ENCODE results near the gene DNASE2B.

Gene DNASE2B

DNA sequence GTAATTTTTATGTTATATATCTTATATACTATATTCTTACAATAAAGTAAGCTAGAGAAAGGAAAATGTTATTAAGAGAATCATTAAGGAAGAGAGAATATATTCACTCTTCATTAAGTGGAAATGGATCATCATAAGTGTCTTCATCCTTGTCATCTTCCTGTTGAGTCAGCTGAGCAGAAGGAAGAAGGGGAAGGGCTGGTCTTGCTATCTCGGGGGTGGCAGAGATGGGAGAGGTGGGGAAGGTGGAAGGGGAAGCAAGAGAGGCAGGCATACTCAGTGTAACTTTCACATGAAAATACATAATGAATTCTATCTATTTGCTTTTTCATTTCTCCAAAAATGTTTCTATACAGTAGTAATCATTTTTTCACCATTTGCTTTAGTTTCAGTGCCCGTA, 5.1 kb downstream of the DNASE2B start:
- Histone ChIP-seq H3K4me3 (ENCODE audit: insufficient read length, low read depth) (no peak overlapping the region), H3K36me3 (ENCODE audit: insufficient read depth, insufficient read length, low read length) (no peaks in the 10 kb centered on the region), H3K9me3 (ENCODE audit: insufficient read depth, low read length) (no peaks in the 10 kb centered on the region), H3K27me3 (ENCODE audit: insufficient read depth, insufficient read length) (no peaks in the 10 kb centered on the region), H3K4me1 (ENCODE audit: insufficient read depth, insufficient read length) (no peaks in the 10 kb centered on the region), H3K9ac (ENCODE audit: insufficient read length, low read depth) (no peak overlapping the region)
- no peak for DNase-seq (ENCODE audit: low read depth, low spot score)
- TF ChIP-seq ZNF274 (IDR thresholded peaks at IDR 0.05; ENCODE audit: low read depth, low read length) (no peak), YY1 (IDR thresholded peaks at IDR 0.05; ENCODE audit: insufficient read depth, insufficient read length) (no peak), SUZ12 (IDR thresholded peaks at IDR 0.05; ENCODE audit: extremely low read depth, insufficient read depth, insufficient read length) (no peak)

DNA sequence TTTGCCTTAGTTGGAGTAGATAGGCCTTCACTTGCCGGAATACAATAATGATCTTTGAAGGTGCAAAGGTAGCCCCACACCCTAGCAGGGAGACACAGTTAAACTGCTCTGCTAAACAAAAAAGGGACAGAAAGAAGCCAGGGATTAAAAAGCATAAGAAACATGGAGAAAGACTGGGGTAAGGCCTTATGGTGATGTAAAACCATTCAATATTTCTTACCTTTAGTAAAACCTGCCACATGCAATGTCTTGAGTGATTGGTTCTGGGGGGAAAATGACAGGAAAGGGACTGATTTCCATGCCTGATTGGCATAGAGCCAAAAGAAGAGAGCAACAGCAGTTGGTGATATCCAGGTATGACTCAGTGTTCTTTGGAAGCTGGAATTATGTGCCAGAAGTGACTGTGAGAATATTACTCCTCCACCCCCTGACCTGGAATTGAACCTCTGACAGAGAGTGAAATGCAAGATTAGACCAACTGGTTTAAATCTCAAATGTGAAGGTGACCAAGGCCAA, 8.1 kb downstream of the DNASE2B start:
- H3K9ac ChIP-seq (ENCODE audit: insufficient read length, low read depth), result no peak overlapping the region
- no peaks in the 10 kb centered on the region for H3K36me3 ChIP-seq (ENCODE audit: insufficient read depth, insufficient read length, low read length)
- no peaks in the 10 kb centered on the region for H3K9me3 ChIP-seq (ENCODE audit: insufficient read depth, low read length)
- no peak for TF ChIP-seq ZNF274 (IDR thresholded peaks at IDR 0.05; ENCODE audit: low read depth, low read length)
- TF ChIP-seq SUZ12 (IDR thresholded peaks at IDR 0.05; ENCODE audit: extremely low read depth, insufficient read depth, insufficient read length), result no peak
- TF ChIP-seq YY1 (IDR thresholded peaks at IDR 0.05; ENCODE audit: insufficient read depth, insufficient read length), result no peak
- H3K4me1 ChIP-seq (ENCODE audit: insufficient read depth, insufficient read length), result no peaks in the 10 kb centered on the region
- H3K27me3 ChIP-seq (ENCODE audit: insufficient read depth, insufficient read length), result no peaks in the 10 kb centered on the region
- DNase-seq (ENCODE audit: low read depth, low spot score), result no peak
- no peak overlapping the region for H3K4me3 ChIP-seq (ENCODE audit: insufficient read length, low read depth)

DNA sequence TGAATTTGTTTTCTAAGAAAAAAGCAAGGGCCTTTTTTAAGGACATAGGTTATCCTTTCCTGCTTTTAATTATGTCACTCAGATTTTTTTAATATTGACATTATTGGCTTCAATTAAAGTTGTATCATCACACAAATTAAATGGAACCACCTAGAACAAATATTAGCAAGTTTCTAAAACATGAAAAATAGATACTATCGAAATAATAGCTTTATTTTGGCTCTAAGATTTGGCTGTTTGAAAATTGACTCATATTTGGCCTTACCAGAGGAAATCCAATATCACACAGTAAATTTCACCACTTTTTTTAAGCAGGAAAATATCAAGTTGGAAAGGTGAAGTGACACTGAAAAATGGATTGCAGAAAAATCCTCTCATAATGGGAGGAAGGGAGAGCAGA, 9.2 kb downstream of the DNASE2B start:
- no peak overlapping the region for H3K9ac ChIP-seq (ENCODE audit: insufficient read length, low read depth)
- H3K9me3 ChIP-seq (ENCODE audit: insufficient read depth, low read length), result no peaks in the 10 kb centered on the region
- no peak overlapping the region for H3K4me3 ChIP-seq (ENCODE audit: insufficient read length, low read depth)
- H3K4me1 ChIP-seq (ENCODE audit: insufficient read depth, insufficient read length), result no peaks in the 10 kb centered on the region
- DNase-seq (ENCODE audit: low read depth, low spot score), result no peak
- H3K36me3 ChIP-seq (ENCODE audit: insufficient read depth, insufficient read length, low read length), result no peaks in the 10 kb centered on the region
- H3K27me3 ChIP-seq (ENCODE audit: insufficient read depth, insufficient read length), result no peaks in the 10 kb centered on the region
- TF ChIP-seq SUZ12 (IDR thresholded peaks at IDR 0.05; ENCODE audit: extremely low read depth, insufficient read depth, insufficient read length), result no peak
- no peak for TF ChIP-seq YY1 (IDR thresholded peaks at IDR 0.05; ENCODE audit: insufficient read depth, insufficient read length)
- TF ChIP-seq ZNF274 (IDR thresholded peaks at IDR 0.05; ENCODE audit: low read depth, low read length), result no peak

DNA sequence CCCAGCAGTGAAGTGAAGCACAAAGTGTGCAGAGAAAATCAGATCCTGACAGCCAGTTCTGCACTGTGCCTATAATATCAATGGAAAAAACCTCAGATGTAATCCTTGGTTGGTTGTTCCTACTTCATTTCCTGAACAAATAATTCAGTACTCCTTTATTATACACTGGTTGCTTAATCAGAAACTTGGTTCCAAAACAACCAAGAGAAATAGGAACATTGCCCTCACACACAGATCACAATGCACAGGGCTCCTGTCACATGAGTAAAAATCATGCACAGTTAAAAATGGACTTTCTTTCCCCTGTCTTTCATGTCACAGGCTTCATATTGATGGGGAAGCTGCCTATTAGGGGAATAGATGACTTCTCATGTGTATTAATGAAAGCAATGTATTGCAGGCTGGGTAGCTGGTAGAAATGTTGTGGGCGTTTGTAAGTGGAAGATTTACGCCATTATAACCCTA, 9.7 kb downstream of the DNASE2B start:
- no peak overlapping the region for H3K4me3 ChIP-seq (ENCODE audit: insufficient read length, low read depth)
- TF ChIP-seq SUZ12 (IDR thresholded peaks at IDR 0.05; ENCODE audit: extremely low read depth, insufficient read depth, insufficient read length) (no peak), ZNF274 (IDR thresholded peaks at IDR 0.05; ENCODE audit: low read depth, low read length) (no peak), YY1 (IDR thresholded peaks at IDR 0.05; ENCODE audit: insufficient read depth, insufficient read length) (no peak)
- H3K4me1 ChIP-seq (ENCODE audit: insufficient read depth, insufficient read length), result no peaks in the 10 kb centered on the region
- H3K36me3 ChIP-seq (ENCODE audit: insufficient read depth, insufficient read length, low read length), result no peaks in the 10 kb centered on the region
- no peak overlapping the region for H3K9ac ChIP-seq (ENCODE audit: insufficient read length, low read depth)
- H3K9me3 ChIP-seq (ENCODE audit: insufficient read depth, low read length), result no peaks in the 10 kb centered on the region
- H3K27me3 ChIP-seq (ENCODE audit: insufficient read depth, insufficient read length), result no peaks in the 10 kb centered on the region
- DNase-seq (ENCODE audit: low read depth, low spot score), result no peak

DNA sequence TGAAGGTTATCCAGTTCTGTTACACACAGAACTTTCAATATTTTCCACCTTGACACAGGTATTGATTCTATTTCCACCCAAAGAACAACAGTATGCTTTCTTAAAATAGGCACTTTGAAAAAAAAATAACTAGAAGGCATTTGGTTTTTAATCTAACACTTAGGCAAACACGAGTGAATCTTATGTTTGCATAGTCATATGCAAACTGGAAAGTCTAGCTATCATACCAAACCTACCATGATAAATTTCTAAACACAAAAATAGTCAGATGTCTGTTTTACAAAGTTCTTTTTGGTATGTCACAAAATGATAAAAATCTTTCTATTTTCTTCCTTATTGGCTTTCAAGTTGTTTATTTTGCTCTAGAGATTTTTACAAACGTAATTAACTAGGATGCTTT, 11.6 kb downstream of the DNASE2B start:
- H3K27me3 ChIP-seq (ENCODE audit: insufficient read depth, insufficient read length), result no peaks in the 10 kb centered on the region
- no peak for DNase-seq (ENCODE audit: low read depth, low spot score)
- no peak for TF ChIP-seq YY1 (IDR thresholded peaks at IDR 0.05; ENCODE audit: insufficient read depth, insufficient read length)
- no peak for TF ChIP-seq ZNF274 (IDR thresholded peaks at IDR 0.05; ENCODE audit: low read depth, low read length)
- no peak for TF ChIP-seq SUZ12 (IDR thresholded peaks at IDR 0.05; ENCODE audit: extremely low read depth, insufficient read depth, insufficient read length)
- H3K9ac ChIP-seq (ENCODE audit: insufficient read length, low read depth), result no peak overlapping the region
- H3K4me3 ChIP-seq (ENCODE audit: insufficient read length, low read depth), result no peak overlapping the region
- no peaks in the 10 kb centered on the region for H3K36me3 ChIP-seq (ENCODE audit: insufficient read depth, insufficient read length, low read length)
- no peaks in the 10 kb centered on the region for H3K4me1 ChIP-seq (ENCODE audit: insufficient read depth, insufficient read length)
- no peaks in the 10 kb centered on the region for H3K9me3 ChIP-seq (ENCODE audit: insufficient read depth, low read length)

DNA sequence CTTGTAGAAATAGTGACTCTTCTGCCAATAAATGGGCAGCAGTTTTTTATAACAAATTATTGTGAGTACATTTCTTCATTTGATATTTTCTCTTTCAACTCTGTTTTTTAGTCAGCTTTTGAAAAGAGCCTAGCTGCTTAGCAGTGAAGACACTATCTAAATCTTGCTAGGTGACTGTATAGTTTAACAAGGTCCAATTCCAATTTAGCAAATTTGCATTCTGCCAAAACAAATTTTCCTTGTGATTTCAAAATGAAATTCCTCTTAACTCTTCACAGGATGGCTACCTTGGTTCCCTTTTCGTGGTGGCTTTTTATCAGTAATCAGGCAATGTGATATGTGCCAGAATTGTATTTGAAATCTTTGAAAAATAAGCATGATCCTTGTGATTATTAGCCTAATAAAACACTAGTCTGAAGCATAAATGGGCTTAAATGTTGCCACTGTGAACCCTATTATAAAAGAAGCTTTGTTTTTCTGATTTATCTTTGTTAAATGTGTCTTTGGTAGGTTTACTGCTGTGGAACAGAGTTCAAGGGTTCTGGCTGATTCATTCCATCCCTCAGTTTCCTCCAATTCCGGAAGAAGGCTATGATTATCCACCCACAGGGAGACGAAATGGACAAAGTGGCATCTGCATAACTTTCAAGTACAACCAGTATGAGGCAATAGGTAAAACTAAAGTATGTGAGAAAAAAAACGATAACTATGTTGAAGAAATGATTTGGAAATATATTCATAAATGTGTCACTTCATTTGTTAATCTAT, 12.2 kb downstream of the DNASE2B start:
- no peak for DNase-seq (ENCODE audit: low read depth, low spot score)
- TF ChIP-seq ZNF274 (IDR thresholded peaks at IDR 0.05; ENCODE audit: low read depth, low read length) (no peak), YY1 (IDR thresholded peaks at IDR 0.05; ENCODE audit: insufficient read depth, insufficient read length) (no peak), SUZ12 (IDR thresholded peaks at IDR 0.05; ENCODE audit: extremely low read depth, insufficient read depth, insufficient read length) (no peak)
- H3K9me3 ChIP-seq (ENCODE audit: insufficient read depth, low read length), result no peaks in the 10 kb centered on the region
- no peak overlapping the region for H3K4me3 ChIP-seq (ENCODE audit: insufficient read length, low read depth)
- no peaks in the 10 kb centered on the region for H3K27me3 ChIP-seq (ENCODE audit: insufficient read depth, insufficient read length)
- H3K36me3 ChIP-seq (ENCODE audit: insufficient read depth, insufficient read length, low read length), result no peaks in the 10 kb centered on the region
- H3K9ac ChIP-seq (ENCODE audit: insufficient read length, low read depth), result no peak overlapping the region
- no peaks in the 10 kb centered on the region for H3K4me1 ChIP-seq (ENCODE audit: insufficient read depth, insufficient read length)

DNA sequence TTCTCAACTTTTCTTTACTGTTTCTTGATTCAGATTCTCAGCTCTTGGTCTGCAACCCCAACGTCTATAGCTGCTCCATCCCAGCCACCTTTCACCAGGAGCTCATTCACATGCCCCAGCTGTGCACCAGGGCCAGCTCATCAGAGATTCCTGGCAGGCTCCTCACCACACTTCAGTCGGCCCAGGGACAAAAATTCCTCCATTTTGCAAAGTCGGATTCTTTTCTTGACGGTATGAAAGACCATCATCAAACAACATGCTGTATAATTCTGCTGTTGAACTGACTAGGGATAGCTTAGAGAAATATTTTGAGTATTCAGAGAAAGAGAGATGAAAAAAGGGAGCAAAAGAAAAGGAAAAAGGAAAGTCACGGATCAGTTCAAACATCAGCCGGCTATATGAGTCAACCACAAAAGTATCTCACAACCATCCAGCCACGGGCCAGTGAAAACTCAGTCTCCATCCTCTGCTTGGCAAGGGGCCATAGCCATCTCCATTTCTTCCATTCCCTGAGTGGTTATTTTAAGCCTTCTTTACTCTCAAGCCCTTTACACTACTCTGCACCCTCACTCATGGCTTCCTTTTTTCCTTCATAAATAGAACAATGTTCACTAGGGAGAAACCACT, 14.1 kb downstream of the DNASE2B start:
- Histone ChIP-seq H3K9ac (ENCODE audit: insufficient read length, low read depth) (no peak overlapping the region), H3K9me3 (ENCODE audit: insufficient read depth, low read length) (no peaks in the 10 kb centered on the region), H3K4me3 (ENCODE audit: insufficient read length, low read depth) (no peak overlapping the region), H3K27me3 (ENCODE audit: insufficient read depth, insufficient read length) (no peaks in the 10 kb centered on the region), H3K4me1 (ENCODE audit: insufficient read depth, insufficient read length) (no peaks in the 10 kb centered on the region), H3K36me3 (ENCODE audit: insufficient read depth, insufficient read length, low read length) (no peaks in the 10 kb centered on the region)
- DNase-seq (ENCODE audit: low read depth, low spot score), result no peak
- TF ChIP-seq ZNF274 (IDR thresholded peaks at IDR 0.05; ENCODE audit: low read depth, low read length) (no peak), SUZ12 (IDR thresholded peaks at IDR 0.05; ENCODE audit: extremely low read depth, insufficient read depth, insufficient read length) (no peak), YY1 (IDR thresholded peaks at IDR 0.05; ENCODE audit: insufficient read depth, insufficient read length) (no peak)

Measured in NT2/D1 (cell line).